Pons (tissue), 1 donor: ENCODE results near the gene IFNAR1.

ENCODE experiments used
- DNase-seq: peaks from one replicate; pipeline ENCODE4 v3.0.0-alpha.2; 2016; ENCODE audit warnings: low spot score

IFNAR1 gene

GRCh38 chr21:33348706-33349105 is 23.9 kb downstream of the IFNAR1 start:
- no peak for DNase-seq

- DNase-seq = no peak
These were observed 25.9 kb downstream of the IFNAR1 start for GRCh38 chr21:33350676-33351075.

- no peak for DNase-seq
These were observed 30.6 kb downstream of the IFNAR1 start for GRCh38 chr21:33355355-33355754.

GRCh38 chr21:33355996-33356395 is 31.2 kb downstream of the IFNAR1 start:
- no peak for DNase-seq

- no peak for DNase-seq
These were observed 32.4 kb downstream of the IFNAR1 start for GRCh38 chr21:33357177-33357576.

GRCh38 chr21:33359446-33359845 is 34.7 kb downstream of the IFNAR1 start:
- DNase-seq = peak; percentile 57

GRCh38 chr21:33360281-33360680 is 35.5 kb downstream of the IFNAR1 start:
- no peak for DNase-seq

- peak; percentile 81 for DNase-seq
These were observed 36.3 kb downstream of the IFNAR1 start for GRCh38 chr21:33360881-33361602.

- peak; percentile 35 for DNase-seq
These were observed 37.3 kb downstream of the IFNAR1 start for GRCh38 chr21:33362044-33362555.

- DNase-seq = peak; percentile 60
These were observed 39.3 kb downstream of the IFNAR1 start for GRCh38 chr21:33363911-33364609.

- DNase-seq = no peak
These were observed 40.1 kb downstream of the IFNAR1 start for GRCh38 chr21:33364830-33365229.

- DNase-seq = no peak
These were observed 42.7 kb downstream of the IFNAR1 start for GRCh38 chr21:33367309-33367973.

GRCh38 chr21:33368124-33368523 is 43.4 kb downstream of the IFNAR1 start:
- DNase-seq = no peak

GRCh38 chr21:33368576-33368975 is 43.8 kb downstream of the IFNAR1 start:
- DNase-seq = no peak

- DNase-seq = no peak
These were observed 44.8 kb downstream of the IFNAR1 start for GRCh38 chr21:33369586-33369985.

GRCh38 chr21:33370305-33370704 is 45.5 kb downstream of the IFNAR1 start:
- no peak for DNase-seq

- no peak for DNase-seq
These were observed 46.6 kb downstream of the IFNAR1 start for GRCh38 chr21:33371366-33371765.

- no peak for DNase-seq
These were observed 47.8 kb downstream of the IFNAR1 start for GRCh38 chr21:33372582-33372981.

- DNase-seq = no peak
These were observed 48.7 kb downstream of the IFNAR1 start for GRCh38 chr21:33373451-33373850.

- no peak for DNase-seq
These were observed 49.3 kb downstream of the IFNAR1 start for GRCh38 chr21:33374080-33374449.

- peak; percentile 79 for DNase-seq
These were observed 49.8 kb downstream of the IFNAR1 start for GRCh38 chr21:33374450-33375096.

- DNase-seq = no peak
These were observed 50.4 kb downstream of the IFNAR1 start for GRCh38 chr21:33375101-33375644.
